HepG2 (cell line): ENCODE results near the gene GAL3ST2. TPM values are rescaled to one million over a fixed set of nuclear protein-coding genes. Genes with fewer than 3 reads are reported as not detected.

Experiments
- ARHGAP35 ChIP-seq: sonication (generic); formaldehyde crosslinking; IDR thresholded peaks from 2 replicates; pipeline ENCODE4 v1.9.0; 2022; ENCODE audit warnings: mild to moderate bottlenecking, inconsistent platforms, moderate library complexity, missing genetic modification reagents, borderline replicate concordance
- FOXC1 ChIP-seq: sonication (generic); formaldehyde crosslinking; IDR thresholded peaks from 2 replicates; pipeline ENCODE4 v1.8.0; 2022; ENCODE audit warnings: mild to moderate bottlenecking, missing genetic modification reagents, borderline replicate concordance
- GLI4 ChIP-seq: sonication (generic); formaldehyde crosslinking; IDR thresholded peaks from 2 replicates; pipeline ENCODE4 v1.5.1; 2020; ENCODE audit warnings: missing genetic modification reagents, mild to moderate bottlenecking, moderate library complexity, borderline replicate concordance
- ISX ChIP-seq: sonication (generic); formaldehyde crosslinking; conservative IDR thresholded peaks from 2 replicates; pipeline ENCODE4 v1.5.0; 2020; ENCODE audit warnings: missing genetic modification reagents
- KDM5B ChIP-seq: sonication (generic); formaldehyde crosslinking; IDR thresholded peaks from 2 replicates; pipeline ENCODE4 v1.4.0; 2020; ENCODE audit warnings: missing genetic modification reagents, mild to moderate bottlenecking, borderline replicate concordance
- MXD4 ChIP-seq: IDR thresholded peaks from 2 replicates; pipeline ENCODE4 v1.6.1; 2016; ENCODE audit warnings: mild to moderate bottlenecking, missing biosample characterization, missing genetic modification reagents
- NFATC3 ChIP-seq: sonication (generic); formaldehyde crosslinking; IDR thresholded peaks from 2 replicates; pipeline ENCODE4 v1.5.1; 2020; ENCODE audit warnings: mild to moderate bottlenecking, missing genetic modification reagents
- NRL ChIP-seq: sonication (generic); formaldehyde crosslinking; IDR thresholded peaks from 2 replicates; pipeline ENCODE4 v1.5.0; 2020; ENCODE audit warnings: missing genetic modification reagents, mild to moderate bottlenecking, moderate library complexity, borderline replicate concordance
- PHF20 ChIP-seq: sonication (generic); formaldehyde crosslinking; IDR thresholded peaks from 2 replicates; pipeline ENCODE4 v1.5.0; 2020; ENCODE audit warnings: mild to moderate bottlenecking, missing genetic modification reagents
- RELA ChIP-seq: sonication (generic); formaldehyde crosslinking; IDR thresholded peaks from 2 replicates; pipeline ENCODE4 v1.4.0; 2020; ENCODE audit warnings: missing genetic modification reagents
- THAP11 ChIP-seq: IDR thresholded peaks from 2 replicates; pipeline ENCODE4 v1.6.1; 2016; ENCODE audit warnings: missing biosample characterization, missing genetic modification reagents
- ZBTB38 ChIP-seq: sonication (generic); formaldehyde crosslinking; IDR thresholded peaks from 2 replicates; pipeline ENCODE4 v1.5.1; 2020; ENCODE audit warnings: mild to moderate bottlenecking, missing genetic modification reagents
- ZNF674 ChIP-seq: sonication (generic); formaldehyde crosslinking; IDR thresholded peaks from 2 replicates; pipeline ENCODE4 v1.5.0; 2020; ENCODE audit warnings: low read depth, mild to moderate bottlenecking, missing genetic modification reagents
- polyA plus RNA-seq, 8 experiments: library from polyadenylated mRNA; depleted of rRNA in 3 of 8; stranded (reverse) in 7 of 8; unstranded in 1 of 8; fragments of >200 nt; fragmentation: Illumina TruSeq in 4 of 8; extraction: Trizol in 4 of 8; gene quantifications; 2 replicates each; pipeline versions ENCODE4 v1.2.1 to v1.2.3, GENCODE V29; 2011 to 2016; ENCODE audit warnings: low read depth in 4 of 8, missing spikeins in 1 of 8, mixed read lengths in 1 of 8; ENCODE audit not compliant: insufficient read depth in 1 of 8
- total RNA-seq, 5 experiments: library from RNA; depleted of rRNA; stranded (reverse); fragments of >200 nt; fragmentation: Illumina TruSeq; extraction: Trizol; gene quantifications; 2 replicates each; pipeline ENCODE4 v1.2.3, GENCODE V29; 2016; ENCODE audit warnings: low read depth in 1 of 5
- TF ChIP-seq, protein P1 (sequence below): sonication (generic); formaldehyde crosslinking; conservative IDR thresholded peaks from 2 replicates; pipeline ENCODE4 v1.4.0; 2020; ENCODE audit warnings: mild to moderate bottlenecking, missing genetic modification reagents, moderate library complexity
- TF ChIP-seq, protein P2 (sequence below): sonication (generic); formaldehyde crosslinking; IDR thresholded peaks from 2 replicates; pipeline ENCODE4 v1.4.0; 2020; ENCODE audit warnings: missing genetic modification reagents
- TF ChIP-seq, protein P3 (sequence below): sonication (generic); formaldehyde crosslinking; IDR thresholded peaks from 2 replicates; pipeline ENCODE4 v1.4.0; 2020; ENCODE audit warnings: missing genetic modification reagents, borderline replicate concordance
- TF ChIP-seq, protein P4 (sequence below): sonication (generic); formaldehyde crosslinking; IDR thresholded peaks from 2 replicates; pipeline ENCODE4 v1.8.0; 2022; ENCODE audit warnings: low read depth, missing genetic modification reagents

Gene GAL3ST2
- total and polyA plus RNA-seq, 2 of the 13 experiments (the other 11 are each of a cell fraction or from before 2014, with no cell fraction given), result 0.17 to 0.20 TPM

DNA sequence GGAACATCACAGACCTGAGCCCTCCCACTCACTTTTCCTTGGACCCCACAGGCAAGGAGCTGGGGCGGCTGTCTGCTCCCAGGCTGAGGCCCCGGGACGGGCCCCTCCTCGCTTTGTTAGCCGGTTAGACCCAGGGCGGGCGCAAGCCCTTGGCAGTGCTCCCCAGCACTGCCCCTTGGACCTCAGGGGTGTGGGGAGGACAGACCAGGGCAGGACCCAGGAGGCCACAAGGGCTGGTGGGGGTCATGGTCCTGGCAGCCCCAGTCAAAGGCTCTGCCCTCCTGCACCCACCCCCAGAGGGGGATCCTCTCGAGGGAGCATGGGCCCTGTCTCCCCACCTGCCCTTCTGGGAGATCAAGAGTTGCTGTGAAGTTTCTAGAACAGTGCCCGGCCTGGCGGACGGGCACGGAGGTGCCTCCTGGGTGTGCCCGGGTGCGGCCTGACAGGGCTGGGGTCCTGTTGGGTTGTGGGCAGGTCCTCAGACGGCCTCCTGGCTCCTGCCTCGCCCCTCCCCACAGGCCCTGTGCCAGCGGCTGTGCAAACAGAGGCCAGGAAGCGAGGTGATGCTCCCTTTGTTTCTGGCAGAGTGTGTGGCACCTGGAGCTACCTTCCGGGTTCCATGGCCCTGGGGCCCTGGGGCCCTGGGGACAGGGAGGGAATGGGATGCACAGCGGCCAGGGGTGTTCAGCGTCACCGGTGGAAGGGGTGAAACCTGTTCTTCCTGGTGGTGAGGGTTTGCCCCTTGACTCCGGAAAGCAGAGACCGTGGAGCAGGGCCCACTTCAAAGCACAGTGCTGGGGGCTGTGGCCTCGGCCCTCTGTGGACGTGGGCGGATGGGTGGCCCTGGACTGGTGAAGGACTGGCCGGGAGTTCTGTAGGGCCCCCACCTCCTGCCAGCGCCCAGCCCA lies 2.9 kb upstream of the GAL3ST2 start (continued):
- TF ChIP-seq, protein P1, sequence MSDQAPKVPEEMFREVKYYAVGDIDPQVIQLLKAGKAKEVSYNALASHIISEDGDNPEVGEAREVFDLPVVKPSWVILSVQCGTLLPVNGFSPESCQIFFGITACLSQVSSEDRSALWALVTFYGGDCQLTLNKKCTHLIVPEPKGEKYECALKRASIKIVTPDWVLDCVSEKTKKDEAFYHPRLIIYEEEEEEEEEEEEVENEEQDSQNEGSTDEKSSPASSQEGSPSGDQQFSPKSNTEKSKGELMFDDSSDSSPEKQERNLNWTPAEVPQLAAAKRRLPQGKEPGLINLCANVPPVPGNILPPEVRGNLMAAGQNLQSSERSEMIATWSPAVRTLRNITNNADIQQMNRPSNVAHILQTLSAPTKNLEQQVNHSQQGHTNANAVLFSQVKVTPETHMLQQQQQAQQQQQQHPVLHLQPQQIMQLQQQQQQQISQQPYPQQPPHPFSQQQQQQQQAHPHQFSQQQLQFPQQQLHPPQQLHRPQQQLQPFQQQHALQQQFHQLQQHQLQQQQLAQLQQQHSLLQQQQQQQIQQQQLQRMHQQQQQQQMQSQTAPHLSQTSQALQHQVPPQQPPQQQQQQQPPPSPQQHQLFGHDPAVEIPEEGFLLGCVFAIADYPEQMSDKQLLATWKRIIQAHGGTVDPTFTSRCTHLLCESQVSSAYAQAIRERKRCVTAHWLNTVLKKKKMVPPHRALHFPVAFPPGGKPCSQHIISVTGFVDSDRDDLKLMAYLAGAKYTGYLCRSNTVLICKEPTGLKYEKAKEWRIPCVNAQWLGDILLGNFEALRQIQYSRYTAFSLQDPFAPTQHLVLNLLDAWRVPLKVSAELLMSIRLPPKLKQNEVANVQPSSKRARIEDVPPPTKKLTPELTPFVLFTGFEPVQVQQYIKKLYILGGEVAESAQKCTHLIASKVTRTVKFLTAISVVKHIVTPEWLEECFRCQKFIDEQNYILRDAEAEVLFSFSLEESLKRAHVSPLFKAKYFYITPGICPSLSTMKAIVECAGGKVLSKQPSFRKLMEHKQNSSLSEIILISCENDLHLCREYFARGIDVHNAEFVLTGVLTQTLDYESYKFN (CRISPR knock-in tag), result peak; percentile 55; the same call in 1 of the 2 replicates
- TF ChIP-seq NFATC3 (CRISPR knock-in tag), result peak; percentile 42; the same call in 1 of the 2 replicates
- TF ChIP-seq FOXC1, result peak; percentile 49; the same call in 1 of the 2 replicates
- TF ChIP-seq PHF20 (CRISPR knock-in tag), result peak; percentile 39
- no peak for TF ChIP-seq GLI4 (CRISPR knock-in tag)
- TF ChIP-seq THAP11 (CRISPR knock-in tag), result peak; percentile 78
- TF ChIP-seq, protein P2, sequence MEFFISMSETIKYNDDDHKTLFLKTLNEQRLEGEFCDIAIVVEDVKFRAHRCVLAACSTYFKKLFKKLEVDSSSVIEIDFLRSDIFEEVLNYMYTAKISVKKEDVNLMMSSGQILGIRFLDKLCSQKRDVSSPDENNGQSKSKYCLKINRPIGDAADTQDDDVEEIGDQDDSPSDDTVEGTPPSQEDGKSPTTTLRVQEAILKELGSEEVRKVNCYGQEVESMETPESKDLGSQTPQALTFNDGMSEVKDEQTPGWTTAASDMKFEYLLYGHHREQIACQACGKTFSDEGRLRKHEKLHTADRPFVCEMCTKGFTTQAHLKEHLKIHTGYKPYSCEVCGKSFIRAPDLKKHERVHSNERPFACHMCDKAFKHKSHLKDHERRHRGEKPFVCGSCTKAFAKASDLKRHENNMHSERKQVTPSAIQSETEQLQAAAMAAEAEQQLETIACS, result no peak
- TF ChIP-seq, protein P3, sequence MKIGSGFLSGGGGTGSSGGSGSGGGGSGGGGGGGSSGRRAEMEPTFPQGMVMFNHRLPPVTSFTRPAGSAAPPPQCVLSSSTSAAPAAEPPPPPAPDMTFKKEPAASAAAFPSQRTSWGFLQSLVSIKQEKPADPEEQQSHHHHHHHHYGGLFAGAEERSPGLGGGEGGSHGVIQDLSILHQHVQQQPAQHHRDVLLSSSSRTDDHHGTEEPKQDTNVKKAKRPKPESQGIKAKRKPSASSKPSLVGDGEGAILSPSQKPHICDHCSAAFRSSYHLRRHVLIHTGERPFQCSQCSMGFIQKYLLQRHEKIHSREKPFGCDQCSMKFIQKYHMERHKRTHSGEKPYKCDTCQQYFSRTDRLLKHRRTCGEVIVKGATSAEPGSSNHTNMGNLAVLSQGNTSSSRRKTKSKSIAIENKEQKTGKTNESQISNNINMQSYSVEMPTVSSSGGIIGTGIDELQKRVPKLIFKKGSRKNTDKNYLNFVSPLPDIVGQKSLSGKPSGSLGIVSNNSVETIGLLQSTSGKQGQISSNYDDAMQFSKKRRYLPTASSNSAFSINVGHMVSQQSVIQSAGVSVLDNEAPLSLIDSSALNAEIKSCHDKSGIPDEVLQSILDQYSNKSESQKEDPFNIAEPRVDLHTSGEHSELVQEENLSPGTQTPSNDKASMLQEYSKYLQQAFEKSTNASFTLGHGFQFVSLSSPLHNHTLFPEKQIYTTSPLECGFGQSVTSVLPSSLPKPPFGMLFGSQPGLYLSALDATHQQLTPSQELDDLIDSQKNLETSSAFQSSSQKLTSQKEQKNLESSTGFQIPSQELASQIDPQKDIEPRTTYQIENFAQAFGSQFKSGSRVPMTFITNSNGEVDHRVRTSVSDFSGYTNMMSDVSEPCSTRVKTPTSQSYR (CRISPR knock-in tag), result peak; percentile 61; the same call in 1 of the 2 replicates
- 0 out of 2 replicates have a peak, but pooled peaks have one; percentile 30 for TF ChIP-seq RELA (CRISPR knock-in tag)
- 0 out of 2 replicates have a peak, but pooled peaks have one; percentile 4 for TF ChIP-seq NRL (CRISPR knock-in tag)
- TF ChIP-seq ZNF674 (CRISPR knock-in tag), result no peak
- TF ChIP-seq KDM5B (CRISPR knock-in tag), result peak; percentile 35; the same call in 1 of the 2 replicates
- peak; percentile 18; the same call in 1 of the 2 replicates for TF ChIP-seq MXD4 (CRISPR knock-in tag)
- TF ChIP-seq, protein P4, sequence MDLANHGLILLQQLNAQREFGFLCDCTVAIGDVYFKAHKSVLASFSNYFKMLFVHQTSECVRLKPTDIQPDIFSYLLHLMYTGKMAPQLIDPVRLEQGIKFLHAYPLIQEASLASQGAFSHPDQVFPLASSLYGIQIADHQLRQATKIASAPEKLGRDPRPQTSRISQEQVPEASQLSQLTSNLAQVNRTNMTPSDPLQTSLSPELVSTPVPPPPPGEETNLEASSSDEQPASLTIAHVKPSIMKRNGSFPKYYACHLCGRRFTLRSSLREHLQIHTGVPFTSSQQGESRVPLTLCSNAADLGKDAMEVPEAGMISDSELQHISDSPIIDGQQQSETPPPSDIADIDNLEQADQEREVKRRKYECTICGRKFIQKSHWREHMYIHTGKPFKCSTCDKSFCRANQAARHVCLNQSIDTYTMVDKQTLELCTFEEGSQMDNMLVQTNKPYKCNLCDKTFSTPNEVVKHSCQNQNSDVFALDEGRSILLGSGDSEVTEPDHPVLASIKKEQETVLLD (CRISPR knock-in tag), result peak; percentile 44; the same call in 1 of the 2 replicates
- TF ChIP-seq ISX, result no peak
- TF ChIP-seq ZBTB38 (CRISPR knock-in tag), result no peak; the same call in 1 of the 2 replicates
- TF ChIP-seq ARHGAP35, result peak; percentile 16
